HFFc6 (cell line): ENCODE measurements around the gene LCLAT1. TPM values are rescaled to one million over a fixed set of nuclear protein-coding genes. Genes with fewer than 3 reads are reported as not detected.

ENCODE experiments used
- DNase-seq: peaks from one replicate; pipeline ENCODE4 v3.0.0-alpha.2; 2018
- H3K27ac Mint-ChIP-seq: 2 replicates; pipeline ENCODE4 v1.8.0; 2020; ENCODE audit warnings: mild to moderate bottlenecking, mixed read lengths
- H3K27me3 Mint-ChIP-seq: 2 replicates; pipeline ENCODE4 v1.8.0; 2021; ENCODE audit warnings: mild to moderate bottlenecking, moderate library complexity, mixed read lengths; ENCODE audit not compliant: insufficient read depth
- H3K36me3 Mint-ChIP-seq: 2 replicates; pipeline ENCODE4 v1.8.0; 2021; ENCODE audit warnings: low read depth, mixed read lengths
- H3K4me1 Mint-ChIP-seq: 2 replicates; pipeline ENCODE4 v1.8.0; 2020; ENCODE audit warnings: low read depth, mixed read lengths
- H3K4me3 Mint-ChIP-seq: 2 replicates; pipeline ENCODE4 v1.8.0; 2020; ENCODE audit warnings: mild to moderate bottlenecking, moderate library complexity, mixed read lengths
- H3K9me3 Mint-ChIP-seq: 2 replicates; pipeline ENCODE4 v1.8.0; 2020; ENCODE audit warnings: mild to moderate bottlenecking, mixed read lengths
- CTCF ChIP-seq: fragments of 200-600 bp; sonication (generic); IDR thresholded peaks from 2 replicates; pipeline ENCODE4 v1.5.0; 2021; ENCODE audit warnings: antibody characterized with exemption, mild to moderate bottlenecking
- total RNA-seq, 6 experiments: library from RNA; stranded (reverse); fragmentation: NEBNext Ultra II Directional; extraction: Animal tissue kit (Norgen Biotek cat#: 25700); gene quantifications; 2 replicates in 1 of 6; 3 replicates in 5 of 6; pipeline ENCODE4 v1.2.3, GENCODE V29; 2021

The LCLAT1 gene
- total RNA-seq, 6 experiments from 2014 or later = 21.0 to 27.0 (median 23.0) TPM

- Mint-ChIP-seq H3K27me3 (no peaks in the 10 kb centered on the region; the same call in 1 of the 2 replicates), H3K36me3 (peaks cover 13% of the 10 kb centered on the region), H3K4me1 (peaks cover 33% of the 10 kb centered on the region), H3K4me3 (no peak overlapping the region), H3K27ac (no peak overlapping the region), H3K9me3 (no peaks in the 10 kb centered on the region; the same call in 1 of the 2 replicates)
- TF ChIP-seq CTCF = no peak
- no peak for DNase-seq
Observed at GRCh38 chr2:30516166-30516565, 69.1 kb downstream of the LCLAT1 start.

- Mint-ChIP-seq H3K4me1 (peaks cover 6% of the 10 kb centered on the region), H3K27me3 (no peaks in the 10 kb centered on the region; the same call in 1 of the 2 replicates), H3K36me3 (peaks cover 13% of the 10 kb centered on the region), H3K27ac (no peak overlapping the region), H3K9me3 (no peaks in the 10 kb centered on the region; the same call in 1 of the 2 replicates), H3K4me3 (no peak overlapping the region)
- DNase-seq = no peak
- TF ChIP-seq CTCF = no peak
Observed at GRCh38 chr2:30519796-30520195, 72.8 kb downstream of the LCLAT1 start.

- Mint-ChIP-seq H3K36me3 (peaks cover 18% of the 10 kb centered on the region), H3K27ac (no peak overlapping the region), H3K9me3 (no peaks in the 10 kb centered on the region; the same call in 1 of the 2 replicates), H3K4me1 (no peaks in the 10 kb centered on the region), H3K4me3 (no peak overlapping the region), H3K27me3 (no peaks in the 10 kb centered on the region)
- TF ChIP-seq CTCF = no peak
- DNase-seq = no peak
Observed at GRCh38 chr2:30522421-30522820, 75.4 kb downstream of the LCLAT1 start.

GRCh38 chr2:30527411-30527810 is 80.4 kb downstream of the LCLAT1 start:
- Mint-ChIP-seq H3K27me3 (no peaks in the 10 kb centered on the region), H3K36me3 (0 out of 2 replicates have a peak, but pooled peaks cover 5% of the 10 kb centered on the region), H3K27ac (no peak overlapping the region), H3K4me3 (no peak overlapping the region), H3K9me3 (no peaks in the 10 kb centered on the region), H3K4me1 (peaks cover 16% of the 10 kb centered on the region)
- no peak for DNase-seq
- TF ChIP-seq CTCF = no peak

- Mint-ChIP-seq H3K27ac (no peak overlapping the region), H3K4me3 (no peak overlapping the region), H3K36me3 (0 out of 2 replicates have a peak, but pooled peaks cover 5% of the 10 kb centered on the region), H3K4me1 (peaks cover 16% of the 10 kb centered on the region), H3K27me3 (no peaks in the 10 kb centered on the region), H3K9me3 (no peaks in the 10 kb centered on the region)
- no peak for DNase-seq
- no peak for TF ChIP-seq CTCF
Observed at GRCh38 chr2:30527859-30528258, 80.8 kb downstream of the LCLAT1 start.

- TF ChIP-seq CTCF = no peak
- Mint-ChIP-seq H3K4me1 (peaks cover 16% of the 10 kb centered on the region), H3K4me3 (no peak overlapping the region), H3K27ac (no peak overlapping the region), H3K27me3 (no peaks in the 10 kb centered on the region), H3K36me3 (peaks cover 17% of the 10 kb centered on the region), H3K9me3 (no peaks in the 10 kb centered on the region)
- DNase-seq = no peak
Observed at GRCh38 chr2:30530346-30530745, 83.3 kb downstream of the LCLAT1 start.
